Sigmoid colon (tissue), 7 donors: ENCODE results near the gene IYD. TPM values are rescaled to one million over a fixed set of nuclear protein-coding genes. Genes with fewer than 3 reads are reported as not detected.
"Not testable (repeated sequence)": the region's sequence is repeated elsewhere in the genome, so short reads cannot be mapped to it uniquely, and the experiment has no call there.

ENCODE experiments used
- DNase-seq: peaks from one replicate; pipeline ENCODE4 v3.0.0-alpha.2; 2019
- H3K27ac ChIP-seq, 4 donors: fragments of 200-600 bp; sonication (generic); one replicate each; pipeline ENCODE4 v1.5.1; 2016 to 2019; ENCODE audit warnings: mild to moderate bottlenecking in 1 of 4
- H3K27me3 ChIP-seq, 3 donors: fragments of 200-600 bp; sonication (generic); one replicate each; pipeline ENCODE4 v1.5.1; 2019; ENCODE audit warnings: mild to moderate bottlenecking in 1 of 3
- H3K36me3 ChIP-seq, 4 donors: fragments of 200-600 bp; sonication (generic); one replicate each; pipeline ENCODE4 v1.5.1; 2016 to 2019
- H3K4me1 ChIP-seq, 4 donors: fragments of 200-600 bp; sonication (generic); one replicate each; pipeline ENCODE4 v1.5.1; 2017 to 2019
- H3K4me3 ChIP-seq, 4 donors: fragments of 200-600 bp; sonication (generic); one replicate each; pipeline ENCODE4 v1.5.1; 2017 to 2019; ENCODE audit warnings: mild to moderate bottlenecking in 2 of 4, moderate library complexity in 1 of 4
- H3K9me3 ChIP-seq, 4 donors: fragments of 200-600 bp in 3 of 4; sonication (generic) in 3 of 4; one replicate each; pipeline versions ENCODE4 v1.5.1 to v1.6.1; 2013 to 2019
- CTCF ChIP-seq, 4 experiments: fragments of 450-650 bp in 3 of 4; fragments of 200-600 bp in 1 of 4; IDR thresholded peaks; one replicate each; pipeline ENCODE4 v1.5.1; 2016 to 2019; ENCODE audit warnings: antibody characterized with exemption in 4 of 4, mild to moderate bottlenecking in 3 of 4, moderate library complexity in 2 of 4
- EP300 ChIP-seq, 4 donors: sonication (generic); formaldehyde crosslinking; IDR thresholded peaks; one replicate each; pipeline ENCODE4 v1.6.1; 2017; ENCODE audit warnings: antibody characterized with exemption in 4 of 4
- POLR2A ChIP-seq, 2 donors: fragments of 450-650 bp; IDR thresholded peaks; one replicate each; pipeline ENCODE4 v1.6.1; 2016; ENCODE audit warnings: antibody characterized with exemption in 2 of 2, mild to moderate bottlenecking in 2 of 2, moderate library complexity in 2 of 2
- POLR2AphosphoS5 ChIP-seq, 4 donors: sonication (generic); formaldehyde crosslinking; IDR thresholded peaks; one replicate each; pipeline ENCODE4 v1.6.1; 2017; ENCODE audit warnings: antibody characterized with exemption in 4 of 4
- WGBS, 2 donors: extraction: QIAGEN DNeasy Blood & Tissue Kit; methylation state at CpG; one replicate each; pipeline ENCODE4 v1.1.7; 2013; 5-methylcytosine and 5-hydroxymethylcytosine counted together
- intact Hi-C: fragments of 100-400 bp; cut with DNase I; formaldehyde crosslinking; loops from one replicate; pipeline ENCODE4 v1.15.1; 2023
- polyA plus RNA-seq, 3 donors: library from polyadenylated mRNA; stranded (reverse); fragments of 200-250 nt; gene quantifications; one replicate each; pipeline ENCODE4 v1.2.3, GENCODE V29; 2013
- total RNA-seq, 4 donors: library from RNA; depleted of rRNA; stranded (reverse); fragments of >200 nt; gene quantifications; one replicate each; pipeline ENCODE4 v1.1.0, GENCODE V29; 2016
- donor health status: healthy with polysubstance abuse.
- donor health status: Bipolar disorder and iron deficiency.
- donor health status: healthy.

Gene IYD
- total and polyA plus RNA-seq, 7 donors = under 0.01 to 2.4 (median 2.3) TPM; not detected in 3

GRCh38 chr6:150371356-150371755 is 2.5 kb downstream of the IYD start:
- H3K9me3 ChIP-seq = no peaks in the 10 kb centered on the region

GRCh38 chr6:150372051-150372450 is 3.2 kb downstream of the IYD start:
- DNase-seq = no peak
- no peak overlapping the region for H3K4me3 ChIP-seq
- H3K9me3 ChIP-seq = no peaks in the 10 kb centered on the region
- intact Hi-C loops = no loop called here
- H3K36me3 ChIP-seq = no peaks in the 10 kb centered on the region
- H3K27me3 ChIP-seq = no peaks in the 10 kb centered on the region
- no peak overlapping the region for H3K27ac ChIP-seq
- 97 to 98% methylated on average over 1 of the region's 1 CpG for whole genome bisulfite sequencing, 2 donors
- no peaks in the 10 kb centered on the region for H3K4me1 ChIP-seq
- no peak for TF ChIP-seq POLR2AphosphoS5 (IDR thresholded peaks at IDR 0.05)
- TF ChIP-seq POLR2A (IDR thresholded peaks at IDR 0.05) = no peak
- TF ChIP-seq CTCF (IDR thresholded peaks at IDR 0.05) = no peak

More at GRCh38 chr6:150371356-150371755, 2.5 kb downstream of the IYD start:
- H3K4me3 ChIP-seq = no peak overlapping the region
- H3K27ac ChIP-seq = no peak overlapping the region
- DNase-seq = no peak
- no peaks in the 10 kb centered on the region for H3K27me3 ChIP-seq
- no peaks in the 10 kb centered on the region for H3K36me3 ChIP-seq
- intact Hi-C loops = no loop called here
- no peaks in the 10 kb centered on the region for H3K4me1 ChIP-seq
- TF ChIP-seq POLR2AphosphoS5 (IDR thresholded peaks at IDR 0.05) = no peak
- no peak for TF ChIP-seq CTCF (IDR thresholded peaks at IDR 0.05)
- TF ChIP-seq POLR2A (IDR thresholded peaks at IDR 0.05) = no peak
- no peak for TF ChIP-seq EP300 (IDR thresholded peaks at IDR 0.05)
- 75 to 85% methylated on average over 2 of the region's 2 CpGs for WGBS, 2 donors

DNA sequence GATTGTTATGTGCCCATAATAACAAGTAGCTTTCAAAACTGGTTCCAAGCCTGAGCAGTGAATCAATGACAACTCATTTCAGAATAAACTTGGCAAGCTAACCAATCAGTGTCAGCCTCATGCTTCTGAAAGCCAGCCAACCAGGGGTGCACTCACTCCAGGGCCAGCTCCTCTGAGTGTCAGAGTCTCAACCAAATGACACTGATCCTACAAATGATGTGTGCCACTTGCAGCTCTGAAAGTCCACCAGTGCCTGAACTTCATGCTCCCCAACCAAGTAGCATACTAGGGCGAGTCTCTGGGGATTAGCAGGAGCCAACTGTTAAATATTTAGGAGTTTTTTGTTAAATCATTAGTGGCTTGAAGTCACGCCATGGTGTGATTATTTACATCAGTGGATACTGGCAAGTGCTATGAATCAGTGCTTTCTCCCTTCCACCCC is 4.5 kb downstream of the IYD start:
- no peak overlapping the region for H3K27ac ChIP-seq
- WGBS, 2 donors = 65 to 76% methylated on average over 2 of the region's 2 CpGs

DNA sequence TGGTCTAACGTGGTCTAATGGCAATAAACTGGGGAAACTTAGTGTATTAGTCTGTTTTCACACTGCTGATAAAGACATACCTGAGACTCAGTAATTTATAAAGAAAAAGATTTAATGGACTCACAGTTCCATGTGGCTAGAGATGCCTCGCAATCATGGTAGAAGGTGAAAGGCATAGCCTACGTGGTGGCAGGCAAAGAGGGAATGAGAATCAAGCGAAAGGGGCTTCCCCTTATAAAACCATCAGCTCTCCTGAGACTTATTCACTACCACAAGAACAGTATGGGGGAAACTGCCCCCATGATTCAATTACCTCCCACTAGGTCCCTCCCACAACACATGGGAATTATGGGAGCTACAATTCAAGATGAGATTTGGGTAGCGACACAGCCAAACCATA is 5.5 kb downstream of the IYD start:
- H3K27me3 ChIP-seq, intact Hi-C loops: not testable (repeated sequence)
- WGBS, 2 donors = 51 to 56% methylated on average over 5 of the region's 5 CpGs

More for the DNA sequence above, 4.5 kb downstream of the IYD start:
- no peak for DNase-seq
- Histone ChIP-seq H3K4me1 (no peaks in the 10 kb centered on the region), H3K27me3 (no peaks in the 10 kb centered on the region), H3K36me3 (no peaks in the 10 kb centered on the region), H3K9me3 (no peaks in the 10 kb centered on the region), H3K4me3 (no peak overlapping the region)
- intact Hi-C loops = no loop called here
- no peak for TF ChIP-seq CTCF (IDR thresholded peaks at IDR 0.05)
- TF ChIP-seq POLR2AphosphoS5 (IDR thresholded peaks at IDR 0.05) = no peak
- TF ChIP-seq POLR2A (IDR thresholded peaks at IDR 0.05) = no peak
- no peak for TF ChIP-seq EP300 (IDR thresholded peaks at IDR 0.05)

DNA sequence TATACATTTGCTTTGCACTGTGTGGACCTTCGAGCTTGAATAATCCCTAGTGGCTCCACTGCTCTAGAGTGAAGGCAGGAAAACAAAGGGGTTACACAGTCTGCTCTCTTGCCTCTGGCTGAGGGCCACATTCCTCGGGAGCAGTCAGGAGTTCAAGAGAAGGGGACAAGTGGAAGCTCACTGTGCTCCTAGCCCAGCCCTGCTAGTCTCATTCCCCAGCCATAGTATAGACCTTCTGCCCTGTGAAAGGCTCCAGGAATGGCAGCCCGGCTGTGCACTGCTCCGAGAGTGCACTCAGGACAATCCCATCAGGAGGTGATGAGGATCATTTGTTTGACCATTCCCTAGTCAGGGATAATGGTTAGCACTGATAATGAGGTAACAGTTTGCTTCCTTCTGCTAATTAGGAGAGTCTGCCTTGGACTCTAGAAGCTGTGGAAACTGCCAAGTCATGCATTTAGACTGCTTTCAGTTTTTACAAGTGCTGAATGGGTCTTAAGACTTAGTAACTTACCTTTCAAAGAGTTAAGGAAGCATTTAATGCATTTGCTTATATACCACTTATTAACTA is 8.5 kb downstream of the IYD start:
- Histone ChIP-seq H3K36me3 (no peaks in the 10 kb centered on the region), H3K27ac (no peak overlapping the region), H3K4me1 (no peaks in the 10 kb centered on the region), H3K27me3 (no peaks in the 10 kb centered on the region), H3K4me3 (no peak overlapping the region), H3K9me3 (no peaks in the 10 kb centered on the region)
- intact Hi-C loops = no loop called here
- 59 to 67% methylated on average over 4 of the region's 4 CpGs for WGBS, 2 donors
- TF ChIP-seq EP300 (IDR thresholded peaks at IDR 0.05) = no peak
- TF ChIP-seq POLR2A (IDR thresholded peaks at IDR 0.05) = no peak
- TF ChIP-seq CTCF (IDR thresholded peaks at IDR 0.05) = no peak
- TF ChIP-seq POLR2AphosphoS5 (IDR thresholded peaks at IDR 0.05) = no peak
- no peak for DNase-seq

More for the DNA sequence above, 5.5 kb downstream of the IYD start:
- not testable (repeated sequence) for DNase-seq, H3K36me3 ChIP-seq, H3K4me3 ChIP-seq, H3K4me1 ChIP-seq, H3K9me3 ChIP-seq, H3K27ac ChIP-seq
